Hair follicle dermal papilla cell (primary cell): ENCODE measurements around the gene TCN2. TPM values are rescaled to one million over a fixed set of nuclear protein-coding genes. Genes with fewer than 3 reads are reported as not detected.

Experiments
- total RNA-seq: library from RNA; depleted of rRNA; stranded (reverse); fragments of >200 nt; gene quantifications from 2 replicates; pipeline ENCODE4 v1.2.3, GENCODE V29; 2012

Gene TCN2
- 9.9 and 21.4 TPM in 2 replicates for total RNA-seq

DNA sequence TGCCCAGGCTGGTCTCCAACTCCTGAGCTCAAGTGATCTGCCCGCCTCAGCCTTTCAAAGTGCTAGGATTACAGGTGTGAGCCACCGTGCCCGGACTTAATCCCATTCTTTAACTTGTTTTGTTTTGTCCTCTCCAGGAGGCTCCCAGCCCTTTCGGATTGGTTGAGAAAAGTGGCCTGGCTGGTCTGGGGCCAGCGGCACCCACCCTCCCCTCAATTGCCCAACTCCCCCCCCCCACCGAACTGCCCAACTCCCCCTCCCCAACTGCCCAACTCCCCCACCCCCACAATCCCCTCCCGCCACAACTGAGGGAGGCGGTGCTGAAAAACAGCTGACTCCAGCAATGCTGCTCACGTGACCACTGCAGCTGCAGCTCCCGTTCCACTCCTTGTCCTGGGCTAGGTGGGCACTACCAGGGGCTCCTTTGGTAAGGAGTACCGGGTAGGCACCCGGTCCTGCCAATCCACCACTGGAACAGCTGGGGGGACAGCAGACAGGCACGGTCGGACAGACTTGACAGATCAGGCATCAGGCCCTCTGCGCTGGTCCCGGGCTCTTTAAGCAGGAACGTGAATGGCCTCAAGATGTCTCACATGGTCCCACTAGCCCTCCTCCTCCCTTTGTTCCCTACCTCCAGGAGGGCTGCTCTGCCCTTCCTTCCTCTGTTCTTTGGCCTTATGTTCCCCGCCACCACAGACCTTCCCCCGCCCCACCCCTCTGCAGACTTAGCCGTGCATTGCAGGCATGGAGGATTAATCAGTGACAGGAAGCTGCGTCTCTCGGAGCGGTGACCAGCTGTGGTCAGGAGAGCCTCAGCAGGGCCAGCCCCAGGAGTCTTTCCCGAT is at the start of gene TCN2:
TCN2 (plus strand) TSS at position 720 of the 845 bp plus-strand sequence. CDS start 158 bp downstream, outside the sequence.

DNA sequence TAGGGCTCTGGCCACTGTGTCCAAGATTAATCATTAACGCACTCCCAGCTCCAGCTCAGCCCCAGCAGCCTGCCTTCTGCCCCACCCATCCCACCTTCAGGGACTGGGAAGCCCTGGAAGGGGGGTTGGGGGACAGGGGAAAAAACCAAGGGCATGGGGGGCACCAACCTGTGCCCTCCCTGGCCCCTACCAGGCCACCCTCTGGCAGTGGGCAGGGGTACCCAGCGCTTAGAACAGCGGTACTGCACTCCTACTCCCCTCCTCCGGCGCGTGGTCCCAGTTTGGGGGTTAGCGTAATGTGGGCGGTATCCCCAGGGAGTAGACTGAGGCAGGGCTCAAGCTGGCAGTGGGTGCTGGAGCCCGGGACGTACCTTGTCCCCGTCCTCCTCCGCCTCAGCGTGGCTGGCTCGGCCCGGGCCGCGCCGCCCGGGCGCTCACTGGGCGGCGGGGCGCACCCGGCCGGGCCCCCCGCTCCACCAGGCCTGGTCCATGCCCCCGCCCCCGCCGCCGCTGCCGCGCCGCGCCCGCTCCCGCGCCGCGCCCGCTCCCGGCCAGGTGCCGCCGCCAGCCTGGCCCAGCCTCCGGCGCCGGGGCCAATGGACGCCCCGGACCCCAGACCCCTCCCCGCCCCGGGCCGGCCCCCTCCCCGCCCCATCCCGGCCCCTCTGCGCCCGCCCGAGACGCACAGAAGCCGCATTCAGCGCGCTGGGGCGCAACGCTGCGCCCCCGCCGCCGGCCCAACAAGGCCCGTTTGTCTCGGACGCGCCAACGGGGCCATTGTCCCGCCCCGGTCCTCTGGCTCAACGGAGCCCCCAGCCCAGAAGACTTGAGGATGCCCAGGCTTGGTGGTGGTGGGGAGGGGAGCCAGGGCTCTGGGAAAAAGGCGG is 32.6 kb upstream of the TCN2 start, which contains the start of gene GAL3ST1:
GAL3ST1 (minus strand) TSS at position 571 of the 887 bp plus-strand sequence. CDS start 17,273 bp downstream, outside the sequence.

DNA sequence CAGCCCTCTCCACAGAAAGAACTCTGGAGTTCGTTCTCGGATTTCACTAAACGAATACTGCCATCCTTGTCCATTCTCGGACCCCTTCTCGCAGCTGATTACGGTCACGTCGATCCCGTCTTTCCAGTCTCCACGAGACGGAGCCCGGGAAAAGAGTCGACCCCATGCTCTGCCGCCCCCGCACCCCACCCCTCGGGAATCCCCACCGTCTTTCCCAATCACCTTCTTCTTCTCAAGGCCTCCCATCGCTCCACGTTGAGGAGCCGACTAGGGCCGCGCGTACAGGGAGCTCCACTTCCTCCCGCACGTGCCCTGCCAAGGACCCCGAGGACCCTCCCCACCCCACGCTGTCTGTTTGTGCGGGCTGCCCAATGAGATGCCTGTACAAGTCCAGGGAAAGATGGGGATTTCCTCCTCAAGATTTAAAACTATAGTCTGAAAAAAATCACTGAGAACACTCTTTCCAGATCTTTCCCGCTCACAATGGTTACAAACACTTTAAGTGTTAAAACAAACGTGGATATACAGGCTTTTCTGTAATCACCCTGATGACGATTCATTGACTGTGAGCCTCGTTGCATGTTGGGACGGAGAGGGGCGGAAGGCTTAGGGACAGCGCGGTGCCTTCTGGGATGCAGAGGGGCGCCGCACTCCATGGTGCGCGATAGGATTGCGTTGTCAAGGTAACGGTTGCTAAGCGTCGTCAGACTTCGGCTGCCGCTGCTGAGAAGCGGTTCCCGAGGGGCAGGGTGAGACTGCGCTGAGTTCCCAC is 15.2 kb upstream of the TCN2 start, which contains the start of gene PES1:
PES1 (minus strand) TSS at position 323 of the 772 bp plus-strand sequence; CDS start at position 246, 77 bp downstream.

DNA sequence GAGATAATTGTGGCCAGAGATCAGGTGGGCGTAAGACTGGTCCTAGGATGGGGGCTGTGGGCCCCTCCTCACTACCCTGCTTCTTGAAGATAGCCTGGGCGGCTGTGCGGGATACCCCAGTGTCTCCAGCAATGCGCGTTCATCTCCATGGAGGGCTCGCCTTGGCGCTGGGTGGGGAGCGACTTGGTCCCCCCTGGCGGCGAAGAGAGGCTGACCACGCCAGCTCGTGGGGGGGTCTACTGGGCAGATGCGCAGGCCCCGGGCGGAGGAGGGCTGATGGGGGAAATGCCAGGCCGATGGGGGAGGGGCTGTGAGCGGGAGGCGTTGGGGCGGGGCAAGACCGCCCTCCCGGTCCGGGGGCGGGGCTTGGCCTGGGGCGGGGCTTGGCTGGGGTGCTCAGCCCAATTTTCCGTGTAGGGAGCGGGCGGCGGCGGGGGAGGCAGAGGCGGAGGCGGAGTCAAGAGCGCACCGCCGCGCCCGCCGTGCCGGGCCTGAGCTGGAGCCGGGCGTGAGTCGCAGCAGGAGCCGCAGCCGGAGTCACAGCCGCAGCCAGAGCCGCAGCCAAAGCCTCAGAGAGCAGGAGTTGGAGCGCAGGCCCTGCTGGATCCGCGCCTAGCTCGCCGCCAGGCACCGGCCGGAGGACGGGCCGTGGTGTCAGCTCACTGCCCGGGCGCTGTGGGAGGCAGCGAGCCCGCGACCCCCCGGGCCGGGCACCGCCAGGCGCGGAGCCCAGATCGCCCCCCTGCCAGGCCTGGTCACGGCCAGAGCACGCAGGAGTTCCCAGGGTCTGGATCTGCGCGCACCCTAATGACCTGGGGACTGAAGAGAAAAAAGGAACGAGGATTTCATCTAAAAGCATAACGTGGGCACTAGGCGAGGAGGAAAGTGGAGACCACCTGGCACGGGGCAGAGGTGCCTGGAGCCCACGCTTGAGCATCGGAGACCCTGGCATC is 28.6 kb downstream of the TCN2 start, which contains the start of gene SLC35E4:
SLC35E4 (plus strand) TSS at position 509 of the 953 bp plus-strand sequence. CDS start 670 bp downstream, outside the sequence.

DNA sequence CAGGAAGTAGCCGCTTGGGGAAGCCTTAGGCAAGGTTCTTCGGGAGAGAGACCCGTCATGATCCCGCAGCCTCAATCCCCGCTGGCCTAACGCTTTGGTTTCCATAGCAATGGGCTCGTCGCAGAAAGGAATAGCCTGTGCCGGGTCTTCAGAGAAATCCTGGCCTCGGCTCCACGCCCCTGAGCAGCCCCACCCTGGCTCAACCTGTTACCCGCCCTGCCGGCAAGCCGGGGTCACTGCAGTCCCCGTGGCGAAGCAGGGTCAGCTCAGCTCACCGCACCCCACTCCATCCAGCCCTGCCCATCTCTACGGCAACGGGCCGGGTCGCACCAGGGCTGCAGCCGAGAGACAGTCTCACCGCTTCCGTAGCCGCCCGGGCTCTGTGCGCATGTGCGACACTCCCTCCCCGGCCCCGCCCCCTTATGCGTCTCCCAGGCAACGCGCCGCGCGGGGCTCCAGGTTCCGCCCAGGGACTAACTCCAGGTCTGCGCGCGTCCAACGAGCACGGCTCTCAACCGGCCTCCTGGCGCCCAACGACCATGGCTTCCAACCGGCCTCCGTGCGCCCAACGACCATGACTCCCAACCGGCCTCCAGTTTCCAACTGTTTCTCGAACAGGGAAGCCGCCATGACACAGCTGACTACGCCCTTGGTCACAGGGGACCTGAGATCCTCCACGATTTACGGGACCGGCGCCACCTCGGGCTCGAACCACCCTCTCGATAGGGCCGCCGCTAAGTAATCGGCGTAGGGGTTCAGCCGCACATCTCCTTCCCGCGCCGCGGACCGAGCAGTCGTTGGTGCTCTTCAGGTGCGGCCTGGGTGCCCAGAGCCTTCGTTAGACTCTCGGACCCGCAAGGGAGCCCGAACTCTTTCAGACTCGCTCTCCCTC is 60.8 kb downstream of the TCN2 start, which contains the start of gene DUSP18:
DUSP18 (minus strand) TSS at position 382 of the 892 bp plus-strand sequence. CDS start 3,872 bp downstream, outside the sequence.

Other genes starting within 250 kb of the TCN2 start
- 18.0 and 22.7 TPM in 2 replicates for gene RNF215, start 219.8 kb upstream of the TCN2 start, total RNA-seq
- 15.1 and 16.4 TPM in 2 replicates for gene SEC14L2, start 210.2 kb upstream of the TCN2 start, total RNA-seq
- 4.1 and 5.0 TPM in 2 replicates for gene MTFP1, start 181.4 kb upstream of the TCN2 start, total RNA-seq
- gene SEC14L3, start 135.2 kb upstream of the TCN2 start, total RNA-seq = not detected in 2 replicates
- gene SEC14L4, start 101.5 kb upstream of the TCN2 start, total RNA-seq = 0.12 and 0.16 TPM in 2 replicates
- not detected in 2 replicates for gene SEC14L6, start 60.4 kb upstream of the TCN2 start, total RNA-seq
- gene GAL3ST1, start 32.5 kb upstream of the TCN2 start, total RNA-seq = not detected in 2 replicates
- gene PES1, start 15.3 kb upstream of the TCN2 start, total RNA-seq = 63.1 and 65.1 TPM in 2 replicates
- gene SLC35E4, start 28.6 kb downstream of the TCN2 start, total RNA-seq = 10.2 and 14.0 TPM in 2 replicates
- gene DUSP18, start 60.7 kb downstream of the TCN2 start, total RNA-seq = 11.5 and 14.0 TPM in 2 replicates
- 2.9 and 3.9 TPM in 2 replicates for gene OSBP2, start 87.7 kb downstream of the TCN2 start, total RNA-seq